KMS-11 (cell line): ENCODE data around the gene SYNE4.

Source experiments
- H2AFZ ChIP-seq: fragments of 200-600 bp; sonication (generic); 2 replicates; pipeline ENCODE4 v1.6.1; 2016; ENCODE audit warnings: antibody characterized with exemption, mixed run types, low read depth
- H3K27ac ChIP-seq: fragments of 200-600 bp; sonication (generic); 2 replicates; pipeline ENCODE4 v1.6.1; 2016; ENCODE audit warnings: mild to moderate bottlenecking, mixed run types
- H3K27me3 ChIP-seq: fragments of 200-600 bp; sonication (generic); 2 replicates; pipeline ENCODE4 v1.6.1; 2017; ENCODE audit warnings: mild to moderate bottlenecking, low read depth, mixed run types, moderate library complexity; ENCODE audit not compliant: insufficient read depth
- H3K36me3 ChIP-seq: fragments of 200-600 bp; sonication (generic); 2 replicates; pipeline ENCODE4 v1.6.1; 2017; ENCODE audit warnings: mild to moderate bottlenecking, mixed run types; ENCODE audit not compliant: insufficient read depth
- H3K4me1 ChIP-seq: fragments of 200-600 bp; sonication (generic); 2 replicates; pipeline ENCODE4 v1.6.1; 2016; ENCODE audit warnings: mild to moderate bottlenecking, low read depth, mixed run types; ENCODE audit not compliant: poor library complexity, severe bottlenecking
- H3K4me2 ChIP-seq: fragments of 200-600 bp; sonication (generic); 2 replicates; pipeline ENCODE4 v1.7.0; 2016; ENCODE audit warnings: mild to moderate bottlenecking, mixed run types
- H3K4me3 ChIP-seq: fragments of 200-600 bp; sonication (generic); IDR thresholded peaks from 2 replicates; pipeline ENCODE4 v1.6.1; 2017; ENCODE audit warnings: low read depth, low read length, mixed read lengths; ENCODE audit not compliant: insufficient read depth
- H3K79me2 ChIP-seq: fragments of 200-600 bp; sonication (generic); 2 replicates; pipeline ENCODE4 v1.6.1; 2016; ENCODE audit warnings: low read depth, mixed run types; ENCODE audit not compliant: insufficient read depth
- H3K9ac ChIP-seq: fragments of 200-600 bp; sonication (generic); 2 replicates; pipeline ENCODE4 v1.6.1; 2016; ENCODE audit warnings: mild to moderate bottlenecking, mixed run types
- H4K20me1 ChIP-seq: fragments of 200-600 bp; sonication (generic); 2 replicates; pipeline ENCODE4 v1.6.1; 2016; ENCODE audit warnings: mild to moderate bottlenecking, mixed run types; ENCODE audit not compliant: insufficient read depth
- TF ChIP-seq, protein P1 (sequence below): fragments of 200-600 bp; sonication (generic); conservative IDR thresholded peaks from 2 replicates; pipeline ENCODE4 v1.6.1; 2017; ENCODE audit warnings: low read depth, mild to moderate bottlenecking, antibody characterized with exemption, low read length, moderate library complexity, mixed read lengths

SYNE4 gene

DNA sequence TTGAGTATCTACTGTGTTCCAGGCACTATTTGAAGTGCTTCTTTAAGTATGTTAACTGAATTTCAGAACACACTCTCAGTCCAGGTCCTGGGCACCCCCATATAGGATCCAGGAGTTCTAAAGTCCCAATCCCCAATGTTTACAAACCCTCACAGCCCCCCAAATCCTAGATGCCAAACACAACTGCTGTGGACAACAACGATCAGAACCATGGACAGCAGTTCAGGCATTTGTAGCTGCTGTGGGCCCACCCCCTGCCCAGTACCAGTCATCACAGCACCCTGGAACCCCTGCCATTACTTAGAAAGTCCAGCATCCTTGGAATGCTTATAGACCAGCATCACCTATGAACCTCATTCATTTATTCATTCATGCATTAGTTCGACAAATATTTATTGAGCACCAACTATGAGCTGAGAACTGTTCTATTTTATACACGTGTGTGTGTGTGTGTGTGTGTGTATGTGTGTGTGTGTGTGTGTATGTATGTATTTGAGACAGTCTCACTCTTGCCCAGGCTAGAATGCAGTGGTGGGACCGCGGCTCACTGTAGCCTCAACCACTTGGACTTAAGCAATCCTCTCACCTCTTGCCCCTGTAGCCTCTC is 32.9 kb downstream of the SYNE4 start:
- no peak overlapping the region for H3K4me3 ChIP-seq
- H4K20me1 ChIP-seq = no peaks in the 10 kb centered on the region
- no peaks in the 10 kb centered on the region for H3K4me1 ChIP-seq
- no peak overlapping the region for H2AFZ ChIP-seq
- H3K9ac ChIP-seq = no peak overlapping the region
- H3K36me3 ChIP-seq = no peaks in the 10 kb centered on the region
- no peak overlapping the region for H3K4me2 ChIP-seq
- H3K27me3 ChIP-seq = peaks cover 54% of the 10 kb centered on the region
- TF ChIP-seq, protein P1, sequence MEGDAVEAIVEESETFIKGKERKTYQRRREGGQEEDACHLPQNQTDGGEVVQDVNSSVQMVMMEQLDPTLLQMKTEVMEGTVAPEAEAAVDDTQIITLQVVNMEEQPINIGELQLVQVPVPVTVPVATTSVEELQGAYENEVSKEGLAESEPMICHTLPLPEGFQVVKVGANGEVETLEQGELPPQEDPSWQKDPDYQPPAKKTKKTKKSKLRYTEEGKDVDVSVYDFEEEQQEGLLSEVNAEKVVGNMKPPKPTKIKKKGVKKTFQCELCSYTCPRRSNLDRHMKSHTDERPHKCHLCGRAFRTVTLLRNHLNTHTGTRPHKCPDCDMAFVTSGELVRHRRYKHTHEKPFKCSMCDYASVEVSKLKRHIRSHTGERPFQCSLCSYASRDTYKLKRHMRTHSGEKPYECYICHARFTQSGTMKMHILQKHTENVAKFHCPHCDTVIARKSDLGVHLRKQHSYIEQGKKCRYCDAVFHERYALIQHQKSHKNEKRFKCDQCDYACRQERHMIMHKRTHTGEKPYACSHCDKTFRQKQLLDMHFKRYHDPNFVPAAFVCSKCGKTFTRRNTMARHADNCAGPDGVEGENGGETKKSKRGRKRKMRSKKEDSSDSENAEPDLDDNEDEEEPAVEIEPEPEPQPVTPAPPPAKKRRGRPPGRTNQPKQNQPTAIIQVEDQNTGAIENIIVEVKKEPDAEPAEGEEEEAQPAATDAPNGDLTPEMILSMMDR = no peak
- no peaks in the 10 kb centered on the region for H3K79me2 ChIP-seq
- no peak overlapping the region for H3K27ac ChIP-seq

DNA sequence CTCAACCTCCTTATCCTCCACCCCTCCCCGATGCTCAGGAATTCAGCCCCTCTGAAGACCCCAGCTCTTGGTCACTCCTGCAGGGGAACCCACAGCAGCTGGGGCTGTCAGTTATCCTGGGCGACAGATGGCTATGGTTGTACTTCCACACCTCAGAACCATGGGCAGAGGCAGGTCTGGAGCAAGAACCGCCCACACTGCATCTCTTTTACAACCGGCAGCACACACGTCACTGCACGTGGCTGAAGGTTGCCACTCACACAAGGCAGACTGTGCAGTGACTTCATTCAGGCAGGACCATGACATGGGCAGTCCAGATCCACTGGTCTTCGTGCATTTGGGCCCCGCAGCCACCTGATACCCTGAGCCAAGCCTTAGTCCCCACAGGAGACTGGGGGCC is 35.1 kb downstream of the SYNE4 start:
- no peaks in the 10 kb centered on the region for H3K36me3 ChIP-seq
- H3K79me2 ChIP-seq = no peaks in the 10 kb centered on the region
- no peak overlapping the region for H3K4me3 ChIP-seq
- no peaks in the 10 kb centered on the region for H3K4me1 ChIP-seq
- H3K9ac ChIP-seq = no peak overlapping the region
- H4K20me1 ChIP-seq = no peaks in the 10 kb centered on the region
- H3K27me3 ChIP-seq = peaks cover 52% of the 10 kb centered on the region; the same call in 1 of the 2 replicates
- H2AFZ ChIP-seq = no peak overlapping the region
- TF ChIP-seq, protein P1 = no peak
- no peak overlapping the region for H3K4me2 ChIP-seq
- no peak overlapping the region for H3K27ac ChIP-seq

DNA sequence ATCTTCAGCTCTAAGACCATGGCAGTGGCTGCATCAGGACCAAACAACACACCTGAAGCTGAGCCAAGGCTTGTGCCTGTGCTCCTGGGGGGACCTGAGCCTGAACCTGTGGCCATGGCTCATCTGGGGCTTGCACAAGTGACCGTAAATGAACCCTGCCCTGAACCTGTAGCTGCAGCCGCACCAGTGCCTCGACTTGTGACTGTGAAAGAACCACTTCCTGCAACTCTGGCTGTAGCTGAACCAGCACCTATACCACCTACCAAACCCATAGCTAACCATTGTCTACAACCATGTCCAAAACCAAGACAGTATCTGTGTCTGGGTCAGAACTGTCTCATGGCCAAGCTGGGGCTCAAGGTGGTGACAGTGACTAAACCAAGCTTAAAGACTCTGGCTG is 41.8 kb downstream of the SYNE4 start:
- TF ChIP-seq, protein P1 = no peak

DNA sequence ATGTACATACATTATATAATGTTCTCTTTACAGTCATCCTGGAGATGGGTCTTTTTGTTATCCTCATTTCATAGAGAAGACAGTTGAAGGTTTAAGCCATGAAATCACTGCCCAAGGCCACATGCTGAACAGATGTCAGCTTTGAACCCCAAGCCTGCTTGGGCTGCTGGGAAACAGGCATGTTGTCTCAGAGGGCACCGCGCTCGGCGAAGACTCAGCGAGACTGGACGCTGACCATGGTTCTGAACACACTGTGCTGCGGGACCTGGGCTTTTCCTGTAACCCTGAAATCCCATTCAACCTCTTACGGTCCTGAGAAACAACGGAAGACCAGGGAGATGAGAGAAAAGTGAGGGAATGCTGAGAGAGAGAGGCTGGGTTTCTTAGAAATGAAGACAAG is 45.1 kb downstream of the SYNE4 start:
- peaks cover 5% of the 10 kb centered on the region; the same call in 1 of the 2 replicates for H3K27me3 ChIP-seq
- H3K36me3 ChIP-seq = no peaks in the 10 kb centered on the region
- H4K20me1 ChIP-seq = no peaks in the 10 kb centered on the region
- no peaks in the 10 kb centered on the region for H3K79me2 ChIP-seq
- H3K4me3 ChIP-seq = no peak overlapping the region
- H2AFZ ChIP-seq = no peak overlapping the region
- TF ChIP-seq, protein P1 = no peak
- H3K4me2 ChIP-seq = no peak overlapping the region
- H3K4me1 ChIP-seq = no peaks in the 10 kb centered on the region
- H3K9ac ChIP-seq = no peak overlapping the region
- no peak overlapping the region for H3K27ac ChIP-seq

More for the DNA sequence above, 41.8 kb downstream of the SYNE4 start:
- Histone ChIP-seq H4K20me1 (no peaks in the 10 kb centered on the region), H3K4me1 (no peaks in the 10 kb centered on the region), H3K4me3 (no peak overlapping the region), H3K27ac (no peak overlapping the region), H3K4me2 (no peak overlapping the region), H2AFZ (no peak overlapping the region), H3K79me2 (no peaks in the 10 kb centered on the region), H3K36me3 (no peaks in the 10 kb centered on the region), H3K27me3 (peaks cover 24% of the 10 kb centered on the region; the same call in 1 of the 2 replicates), H3K9ac (no peak overlapping the region)
